Bronchial epithelial cell (primary cell): Measurements from ENCODE around the gene ITGB3. TPM values are rescaled to one million over a fixed set of nuclear protein-coding genes. Genes with fewer than 3 reads are reported as not detected.

ENCODE experiments used
- DNase-seq: peaks from one replicate; pipeline ENCODE4 v3.0.0-alpha.2; 2010; ENCODE audit warnings: low read depth
- FAIRE-seq: peaks from 2 replicates; lab custom pipeline; 2011; peaks lifted over from hg19 to GRCh38; lab: Jason Lieb, UNC
- H3K27me3 ChIP-seq: 2 replicates; pipeline ENCODE4 v1.5.1; 2011; ENCODE audit warnings: low read length; ENCODE audit not compliant: control insufficient read depth, insufficient read depth
- H3K36me3 ChIP-seq: 2 replicates; pipeline ENCODE4 v1.5.1; 2011; ENCODE audit warnings: low read length; ENCODE audit not compliant: control insufficient read depth, insufficient read depth
- H3K4me3 ChIP-seq: 2 replicates; pipeline ENCODE4 v1.5.1; 2011; ENCODE audit warnings: mild to moderate bottlenecking, low read depth, low read length, control low read depth
- CTCF ChIP-seq: IDR thresholded peaks from 2 replicates; pipeline ENCODE4 v1.5.1; 2011; ENCODE audit warnings: mild to moderate bottlenecking, moderate library complexity, low read length, control low read depth, inconsistent platforms; ENCODE audit not compliant: insufficient read depth, severe bottlenecking
- total RNA-seq: library from RNA; depleted of rRNA; stranded (reverse); fragments of >200 nt; gene quantifications from 2 replicates; pipeline ENCODE4 v1.2.1, GENCODE V29; 2014

ITGB3 gene
- total RNA-seq, 1 donor from 2014 or later, result 0.26 TPM

GRCh38 chr17:47237841-47238240 lies 15.8 kb upstream of the ITGB3 start:
- no peaks in the 10 kb centered on the region for H3K27me3 ChIP-seq
- no peak for DNase-seq
- H3K4me3 ChIP-seq, result no peak overlapping the region
- H3K36me3 ChIP-seq, result no peaks in the 10 kb centered on the region
- FAIRE-seq, result no peak
- no peak for TF ChIP-seq CTCF

DNA sequence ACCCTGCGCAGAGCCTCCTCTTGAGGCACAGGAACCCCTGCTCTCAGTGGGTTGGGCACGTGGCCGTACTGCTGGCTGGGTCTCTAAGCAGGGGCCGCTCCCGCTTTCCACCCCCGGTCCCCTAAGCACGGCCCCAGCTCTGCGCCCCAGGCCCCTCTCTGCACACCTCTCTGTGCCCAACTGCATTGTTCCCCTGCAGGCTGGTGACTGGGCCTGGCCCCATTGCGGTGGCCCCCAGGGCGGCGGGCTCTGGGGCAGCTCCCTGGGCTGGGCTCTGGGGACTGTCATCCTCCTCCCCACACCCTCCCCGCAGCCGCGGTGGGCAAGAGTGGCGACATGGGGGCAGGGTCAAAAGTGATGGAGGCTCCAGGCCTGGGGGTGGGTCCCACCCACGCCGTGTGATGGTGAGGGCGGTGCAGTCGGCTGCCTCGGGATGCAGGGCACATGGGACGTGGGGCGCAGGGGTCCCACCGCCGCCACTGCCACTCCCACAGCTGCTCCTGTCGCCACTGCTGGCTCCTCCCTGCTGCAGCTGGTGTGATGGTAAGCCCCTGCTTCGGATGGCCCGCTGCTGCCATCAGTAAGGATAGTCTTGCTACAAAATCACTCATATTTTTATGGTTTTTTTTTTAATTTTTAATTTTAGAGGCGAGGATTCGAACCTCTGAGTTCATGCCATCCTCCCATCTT lies 15.2 kb upstream of the ITGB3 start:
- no peak overlapping the region for H3K4me3 ChIP-seq
- TF ChIP-seq CTCF, result no peak
- no peaks in the 10 kb centered on the region for H3K36me3 ChIP-seq
- no peak for DNase-seq
- no peaks in the 10 kb centered on the region for H3K27me3 ChIP-seq
- no peak for FAIRE-seq

- FAIRE-seq (no peak), DNase-seq (no peak)
- Histone ChIP-seq H3K27me3 (no peaks in the 10 kb centered on the region), H3K36me3 (no peaks in the 10 kb centered on the region), H3K4me3 (no peak overlapping the region)
- no peak for TF ChIP-seq CTCF
These were observed 14.0 kb upstream of the ITGB3 start for GRCh38 chr17:47239619-47239966.

DNA sequence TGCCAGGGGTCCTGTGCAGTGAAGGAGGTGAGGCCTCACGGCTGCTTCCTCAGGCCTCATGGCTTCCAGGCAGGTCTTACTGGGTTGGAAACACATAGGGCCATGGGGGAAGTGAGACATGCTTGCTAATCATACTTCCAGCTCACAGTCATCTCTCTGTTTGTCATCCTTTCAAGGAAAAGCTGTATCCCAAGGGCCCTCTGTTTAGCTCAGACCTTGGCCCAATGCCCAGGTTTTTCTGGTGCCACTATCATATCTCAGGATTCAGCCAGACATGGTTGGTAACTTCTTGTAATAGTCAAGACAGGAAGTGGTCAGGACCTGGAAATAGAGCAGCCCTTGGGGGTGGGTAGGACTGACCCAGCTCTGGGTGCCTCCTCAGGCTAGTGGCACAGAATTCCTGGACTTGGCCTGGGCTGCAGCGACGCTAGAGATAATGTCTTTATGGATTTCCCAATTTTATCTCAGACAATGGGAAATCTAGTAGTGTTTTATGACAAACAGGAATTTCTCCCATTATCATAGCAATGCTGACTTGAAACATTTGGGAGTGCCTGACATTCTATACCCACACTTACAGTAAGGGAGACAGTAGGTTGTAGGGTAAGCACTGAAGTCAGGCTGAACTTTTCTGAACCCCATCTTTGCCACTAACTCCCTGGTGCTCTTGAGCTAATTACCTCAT lies 13.5 kb upstream of the ITGB3 start:
- Histone ChIP-seq H3K27me3 (no peaks in the 10 kb centered on the region), H3K4me3 (no peak overlapping the region), H3K36me3 (no peaks in the 10 kb centered on the region)
- FAIRE-seq, result peak; percentile 75
- peak; percentile 99 for DNase-seq
- TF ChIP-seq CTCF, result no peak

GRCh38 chr17:47240806-47241205 lies 12.8 kb upstream of the ITGB3 start:
- peaks cover 1% of the 10 kb centered on the region for H3K27me3 ChIP-seq
- DNase-seq, result no peak
- FAIRE-seq, result no peak
- H3K36me3 ChIP-seq, result no peaks in the 10 kb centered on the region
- TF ChIP-seq CTCF, result no peak
- H3K4me3 ChIP-seq, result no peak overlapping the region

- no peak for FAIRE-seq
- no peak for TF ChIP-seq CTCF
- DNase-seq, result no peak
- peaks cover 1% of the 10 kb centered on the region for H3K27me3 ChIP-seq
- no peak overlapping the region for H3K4me3 ChIP-seq
- H3K36me3 ChIP-seq, result no peaks in the 10 kb centered on the region
These were observed 11.0 kb upstream of the ITGB3 start for GRCh38 chr17:47242648-47243047.
